GM10266 (cell line): Measurements from ENCODE around the gene TBX18.

ENCODE experiments used
- DNase-seq: peaks from one replicate; pipeline ENCODE4 v3.0.0; 2012; ENCODE audit errors: extremely low spot score
- TF ChIP-seq, protein P1 (sequence below): IDR thresholded peaks from 2 replicates; pipeline ENCODE4 v1.5.1; 2012; ENCODE audit warnings: mild to moderate bottlenecking, low read depth; ENCODE audit not compliant: control insufficient read depth, insufficient read depth; ENCODE audit errors: missing control alignments

The TBX18 gene

GRCh38 chr6:84707171-84707570 lies 57.2 kb downstream of the TBX18 start:
- TF ChIP-seq, protein P1, sequence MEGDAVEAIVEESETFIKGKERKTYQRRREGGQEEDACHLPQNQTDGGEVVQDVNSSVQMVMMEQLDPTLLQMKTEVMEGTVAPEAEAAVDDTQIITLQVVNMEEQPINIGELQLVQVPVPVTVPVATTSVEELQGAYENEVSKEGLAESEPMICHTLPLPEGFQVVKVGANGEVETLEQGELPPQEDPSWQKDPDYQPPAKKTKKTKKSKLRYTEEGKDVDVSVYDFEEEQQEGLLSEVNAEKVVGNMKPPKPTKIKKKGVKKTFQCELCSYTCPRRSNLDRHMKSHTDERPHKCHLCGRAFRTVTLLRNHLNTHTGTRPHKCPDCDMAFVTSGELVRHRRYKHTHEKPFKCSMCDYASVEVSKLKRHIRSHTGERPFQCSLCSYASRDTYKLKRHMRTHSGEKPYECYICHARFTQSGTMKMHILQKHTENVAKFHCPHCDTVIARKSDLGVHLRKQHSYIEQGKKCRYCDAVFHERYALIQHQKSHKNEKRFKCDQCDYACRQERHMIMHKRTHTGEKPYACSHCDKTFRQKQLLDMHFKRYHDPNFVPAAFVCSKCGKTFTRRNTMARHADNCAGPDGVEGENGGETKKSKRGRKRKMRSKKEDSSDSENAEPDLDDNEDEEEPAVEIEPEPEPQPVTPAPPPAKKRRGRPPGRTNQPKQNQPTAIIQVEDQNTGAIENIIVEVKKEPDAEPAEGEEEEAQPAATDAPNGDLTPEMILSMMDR: no peak
- DNase-seq: no peak

DNA sequence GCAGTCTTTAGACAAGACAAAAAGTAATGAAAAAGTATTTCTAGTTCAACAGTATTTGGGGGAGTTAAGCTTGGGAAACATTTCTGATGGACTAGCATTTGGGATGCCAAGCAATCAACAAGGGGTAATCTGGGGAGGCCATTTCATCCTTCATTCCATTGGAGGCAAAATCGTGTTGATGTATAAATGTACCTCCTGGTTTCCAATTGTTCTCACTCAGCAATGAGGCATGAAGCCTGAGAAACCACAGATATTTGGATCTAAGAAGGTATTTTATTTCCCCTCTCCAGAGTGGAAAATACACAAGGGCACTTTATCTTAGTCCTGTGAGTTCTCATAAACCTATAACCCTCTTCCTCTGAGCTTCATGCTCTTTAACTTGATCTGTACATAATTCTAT lies 68.2 kb downstream of the TBX18 start:
- TF ChIP-seq, protein P1: no peak
- DNase-seq: no peak

- DNase-seq: no peak
- TF ChIP-seq, protein P1: no peak
Observed at GRCh38 chr6:84691978-84692623, 72.3 kb downstream of the TBX18 start.

GRCh38 chr6:84688141-84688873 lies 76.1 kb downstream of the TBX18 start:
- TF ChIP-seq, protein P1: no peak
- no peak for DNase-seq

DNA sequence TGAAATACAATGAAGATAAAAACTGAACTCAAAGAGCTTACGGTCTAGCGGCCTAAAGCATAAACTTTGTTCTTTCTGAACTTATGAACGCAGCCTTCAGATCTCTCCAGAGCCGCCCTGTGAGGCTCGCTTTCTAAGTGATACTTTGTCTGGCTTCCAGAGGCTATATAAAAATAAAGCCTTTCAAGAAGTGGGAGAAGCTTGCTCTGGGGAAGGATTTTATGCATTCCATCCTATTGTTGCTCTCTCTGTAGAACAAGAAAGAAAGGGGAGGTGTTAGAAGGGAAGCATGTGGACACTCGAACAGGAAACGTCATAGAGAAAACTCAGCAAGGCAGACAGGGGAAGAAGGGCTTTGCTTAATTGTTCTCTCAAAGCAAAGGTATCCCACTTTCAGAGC lies 77.0 kb downstream of the TBX18 start:
- TF ChIP-seq, protein P1: no peak
- no peak for DNase-seq

DNA sequence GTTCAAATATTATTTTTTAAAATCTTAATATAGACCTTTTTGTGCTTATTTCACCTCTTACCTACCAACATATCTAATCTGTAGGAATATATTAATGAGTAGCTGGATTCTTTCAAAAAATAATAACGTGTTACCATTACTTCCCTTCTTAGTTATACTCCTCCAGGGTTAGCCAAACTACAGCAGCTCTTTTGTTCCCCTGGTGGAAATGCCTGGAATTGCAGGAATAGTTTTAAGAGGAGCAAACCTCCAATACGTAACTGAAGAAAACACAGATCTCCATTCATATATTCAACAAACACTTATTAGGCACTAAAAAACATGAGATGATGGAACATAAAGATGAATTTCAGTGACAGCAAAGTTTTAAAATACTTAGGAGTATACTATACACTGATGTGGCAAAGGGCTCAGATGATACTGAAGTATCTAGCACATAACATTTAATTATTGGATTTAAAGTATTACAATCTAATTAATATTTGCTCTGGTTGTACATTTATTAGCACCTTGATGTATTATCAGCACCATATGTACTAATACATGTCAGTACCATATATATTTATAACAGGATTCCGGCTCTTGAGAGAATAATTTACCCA lies 78.3 kb downstream of the TBX18 start:
- DNase-seq: no peak
- TF ChIP-seq, protein P1: peak; percentile 31

DNA sequence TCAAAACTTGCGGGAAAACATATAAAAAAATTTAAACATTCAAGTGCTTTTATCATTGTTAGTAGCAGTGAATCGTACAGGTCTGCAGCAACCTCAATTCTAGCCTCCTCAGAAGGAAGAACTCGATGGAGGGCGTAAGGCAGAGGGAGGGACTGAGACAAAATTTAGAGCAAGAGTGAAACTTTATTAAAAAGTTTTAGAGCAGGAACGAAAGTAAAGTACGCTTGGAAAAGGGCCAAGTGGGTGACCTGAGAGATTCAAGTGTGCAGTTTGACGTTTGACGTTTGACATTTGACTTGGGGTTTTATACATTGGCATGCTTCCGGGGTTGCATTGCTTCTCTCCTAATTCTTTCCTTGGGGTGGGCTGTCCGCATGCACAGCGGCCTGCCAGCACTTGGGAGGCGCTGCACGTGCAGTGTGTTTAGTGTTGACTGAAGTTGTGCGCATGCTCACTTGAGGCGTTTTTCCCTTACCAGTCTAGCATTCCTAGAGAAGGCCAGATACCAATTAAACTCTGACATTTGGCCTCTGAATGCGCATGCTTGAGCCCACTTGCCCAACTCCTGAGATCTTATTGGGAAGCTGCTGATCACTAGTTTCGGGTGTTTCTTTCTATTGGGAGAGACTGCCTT lies 82.6 kb downstream of the TBX18 start:
- no peak for DNase-seq
- TF ChIP-seq, protein P1: no peak
